NAMALWA (cell line): ENCODE data around the gene MROH8.
A peak's percentile ranks its signal among the peaks of the same experiment; 100 is the strongest.

Experiments
- DNase-seq: peaks from one replicate; pipeline ENCODE4 v3.0.0-alpha.2; 2015; ENCODE audit warnings: low spot score

Gene MROH8

DNA sequence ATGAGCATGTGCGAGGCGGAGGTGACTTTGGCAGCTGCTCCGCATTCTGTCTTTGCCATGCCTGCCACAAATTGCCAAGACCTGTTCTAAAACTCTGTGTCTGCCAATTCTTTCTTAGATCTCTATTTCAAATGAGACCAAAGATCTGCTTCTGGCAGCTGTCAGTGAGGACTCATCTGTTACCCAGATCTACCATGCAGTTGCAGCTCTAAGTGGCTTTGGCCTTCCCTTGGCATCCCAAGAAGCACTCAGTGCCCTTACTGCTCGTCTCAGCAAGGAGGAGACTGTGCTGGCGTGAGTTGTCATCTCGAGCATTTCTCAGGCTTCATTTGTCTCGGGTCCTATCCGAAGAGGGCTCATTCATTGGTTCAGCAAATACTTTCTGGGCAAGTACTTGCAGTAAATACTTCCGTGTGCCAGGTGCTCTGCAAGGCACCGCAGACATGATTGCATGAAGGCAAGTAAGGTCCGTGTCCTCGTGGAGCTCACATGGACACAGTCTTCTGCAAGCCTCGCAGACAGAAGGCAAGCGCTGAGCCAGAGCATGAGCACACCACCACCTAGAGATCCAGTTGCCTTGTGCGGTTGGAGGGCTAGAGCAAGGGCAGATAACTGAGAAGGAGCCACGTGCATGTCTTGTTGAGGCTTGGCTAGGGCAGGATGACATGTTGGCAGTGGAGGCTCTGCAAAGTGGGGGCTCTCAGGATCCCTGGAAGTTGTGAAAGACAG is 19.7 kb upstream of the MROH8 start:
- no peak for DNase-seq

DNA sequence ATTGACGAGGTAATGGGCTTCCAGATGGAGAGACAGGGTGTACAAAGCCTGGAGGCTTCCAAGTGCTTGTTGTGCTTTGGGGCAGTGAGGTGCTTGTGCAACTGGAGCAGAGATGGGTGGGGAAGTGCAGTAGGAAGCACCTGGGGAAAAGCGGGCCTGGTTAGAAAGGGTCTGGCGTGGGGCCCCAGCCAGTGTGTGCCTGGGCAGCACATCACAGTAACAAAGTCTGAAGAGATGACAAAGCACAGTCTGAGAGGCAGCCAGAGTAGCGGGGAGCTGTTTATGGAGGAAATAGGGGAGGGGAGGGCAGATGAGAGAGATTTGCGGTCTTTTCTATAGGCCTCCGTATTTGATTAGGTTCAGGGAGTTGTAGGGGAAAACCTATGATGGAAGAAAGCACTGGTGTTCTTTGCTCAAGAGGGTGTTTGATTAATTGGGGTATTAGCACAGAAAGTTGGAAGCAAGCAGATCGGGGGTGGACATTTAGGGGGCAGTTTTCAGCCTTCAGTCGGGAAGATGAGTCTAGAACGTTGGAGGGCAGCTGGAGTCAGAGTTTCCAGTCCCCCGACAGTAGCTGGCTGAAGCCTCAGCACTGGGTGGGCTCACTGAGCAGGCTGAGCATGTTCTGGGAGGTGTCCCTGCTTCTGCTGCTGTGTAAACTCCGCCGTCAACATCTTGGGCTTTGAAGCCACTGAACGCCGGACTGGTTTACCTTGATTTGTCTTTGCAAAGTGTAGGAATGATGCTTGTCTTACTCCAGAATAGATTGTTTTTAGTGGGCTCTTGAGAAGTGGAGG is 15.5 kb upstream of the MROH8 start:
- no peak for DNase-seq

DNA sequence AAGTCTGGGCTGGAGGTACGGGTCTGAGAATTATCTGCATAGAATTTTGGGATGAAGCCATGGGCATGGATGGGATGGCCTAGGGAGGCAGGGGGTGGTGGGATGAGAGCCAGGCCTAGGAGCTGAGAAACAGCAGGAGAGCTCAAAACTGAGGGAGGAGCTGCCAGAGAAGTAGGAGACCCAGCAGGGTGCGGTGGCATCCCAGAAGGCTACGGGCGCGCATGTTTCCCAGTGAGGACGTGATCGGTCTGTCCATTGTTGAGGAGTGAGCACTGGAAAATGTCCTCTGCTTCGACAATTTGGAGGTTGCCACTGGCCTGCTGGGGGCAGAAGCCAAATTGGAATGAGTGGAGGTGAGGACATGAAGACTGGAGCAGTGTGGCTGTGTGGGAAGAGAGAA is 14.5 kb upstream of the MROH8 start:
- no peak for DNase-seq

DNA sequence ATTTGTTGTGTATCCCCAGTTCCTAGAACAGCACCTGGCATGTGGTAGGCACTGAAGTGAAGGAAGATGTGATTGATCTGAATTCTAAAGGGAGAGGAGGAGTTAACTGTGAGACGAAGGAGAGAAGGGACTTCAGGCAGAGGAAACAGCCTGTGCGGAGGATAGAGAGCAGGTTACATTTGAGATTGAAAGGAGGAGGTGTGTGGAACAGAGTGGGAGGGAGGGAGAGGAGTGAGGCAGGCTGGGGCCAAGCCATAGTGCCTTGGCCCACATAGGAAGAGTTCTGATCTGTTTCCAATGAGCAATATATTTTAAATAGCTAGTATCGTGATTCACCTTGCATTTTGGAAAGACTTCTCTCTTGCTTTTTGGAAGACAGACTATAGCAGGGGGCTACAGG is 13.9 kb upstream of the MROH8 start:
- DNase-seq, result no peak

DNA sequence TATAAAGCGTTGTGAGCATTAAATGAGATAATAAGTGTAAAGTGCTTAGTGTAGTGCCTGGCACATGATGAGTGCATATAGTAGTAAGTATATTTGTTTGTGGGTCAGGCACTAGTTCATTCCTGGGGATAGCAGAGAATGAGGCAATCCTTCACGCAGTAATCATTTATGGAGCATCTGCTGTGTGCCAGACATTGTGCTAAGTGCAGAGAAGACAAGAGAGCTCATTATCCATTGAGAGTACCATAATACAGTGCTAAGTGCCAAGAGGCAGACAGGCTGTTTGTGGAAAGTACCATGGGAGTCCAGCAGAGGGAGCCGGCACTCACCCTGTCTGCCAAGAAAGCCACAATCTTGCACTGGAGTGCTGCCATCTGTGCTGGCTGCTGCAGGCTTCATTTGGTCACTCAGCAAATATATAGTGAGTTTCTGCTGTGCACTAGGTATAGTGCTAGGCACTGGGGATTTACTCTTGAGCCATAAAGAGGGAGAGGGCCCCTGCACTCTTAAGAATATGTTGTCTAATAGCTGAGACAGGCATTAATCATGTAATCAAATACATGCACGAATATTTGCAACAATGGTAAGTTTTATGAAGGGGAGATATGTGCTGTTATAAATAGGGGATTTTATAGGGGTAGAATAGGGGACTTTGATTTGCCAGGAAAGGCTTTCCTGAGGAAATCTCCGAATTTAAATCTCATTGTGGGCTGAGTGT is 12.9 kb upstream of the MROH8 start:
- DNase-seq, result peak; percentile 84

DNA sequence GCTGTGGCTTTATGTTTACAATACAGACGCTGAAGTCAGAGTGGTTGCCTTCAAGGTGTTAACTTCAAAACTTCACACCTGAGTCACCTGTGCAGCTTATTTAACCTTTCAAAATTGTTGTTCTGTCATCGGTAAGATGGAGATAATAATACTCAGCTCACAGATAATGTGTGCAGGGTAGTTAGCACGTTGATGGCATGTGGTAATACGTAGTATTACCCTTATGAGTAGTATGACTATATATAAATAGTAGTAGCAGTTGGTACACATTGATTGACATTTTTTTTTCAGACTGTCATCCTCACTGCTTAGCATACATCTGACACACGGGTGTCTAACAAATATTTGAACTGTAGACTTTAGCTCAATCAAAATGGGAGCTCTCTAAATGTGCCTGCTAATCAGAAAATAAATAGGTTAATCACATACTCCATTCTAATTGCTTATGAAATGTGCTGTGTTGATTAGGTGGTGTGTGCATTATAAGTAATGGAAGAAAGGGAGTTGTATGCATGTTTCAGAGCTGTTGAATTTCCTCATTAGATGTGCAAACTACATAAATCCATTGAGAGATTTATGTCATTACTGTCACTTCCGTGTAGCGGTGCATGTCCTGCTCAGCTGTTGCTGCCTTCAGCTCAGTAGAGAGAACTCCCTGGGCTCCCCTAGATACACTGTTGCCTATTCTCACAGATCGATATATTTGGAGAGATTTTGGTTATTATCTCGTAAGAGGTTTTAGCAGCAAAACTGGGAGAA is 11.2 kb upstream of the MROH8 start:
- no peak for DNase-seq

DNA sequence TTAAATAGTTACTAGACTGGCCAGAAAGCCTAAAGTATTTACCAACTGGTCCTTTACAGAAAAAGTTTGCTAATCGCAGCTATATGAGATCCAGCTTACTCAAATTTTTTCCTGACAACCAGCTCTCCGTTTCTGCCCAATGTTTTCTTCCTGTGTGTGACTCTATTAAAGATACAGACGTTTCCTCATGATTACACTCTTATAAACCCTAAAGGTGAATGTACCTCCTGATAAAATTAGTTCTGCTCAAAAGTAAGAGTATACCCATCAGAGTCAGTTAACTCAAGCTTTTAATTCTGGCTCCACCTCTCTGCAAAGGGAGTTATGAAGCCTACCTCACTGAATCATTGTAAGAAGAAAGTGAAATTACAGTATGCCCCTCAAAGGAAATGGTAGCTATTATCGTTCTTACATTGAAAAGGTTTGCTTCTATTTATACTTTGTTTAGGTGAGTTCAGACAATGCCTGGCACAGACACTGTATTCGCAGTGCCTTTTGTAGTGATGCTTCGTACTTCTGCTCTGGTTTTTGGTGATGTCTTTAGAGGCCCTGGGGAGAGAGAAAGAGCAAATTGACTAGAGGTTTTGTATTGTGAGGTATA is 10.2 kb upstream of the MROH8 start:
- no peak for DNase-seq

DNA sequence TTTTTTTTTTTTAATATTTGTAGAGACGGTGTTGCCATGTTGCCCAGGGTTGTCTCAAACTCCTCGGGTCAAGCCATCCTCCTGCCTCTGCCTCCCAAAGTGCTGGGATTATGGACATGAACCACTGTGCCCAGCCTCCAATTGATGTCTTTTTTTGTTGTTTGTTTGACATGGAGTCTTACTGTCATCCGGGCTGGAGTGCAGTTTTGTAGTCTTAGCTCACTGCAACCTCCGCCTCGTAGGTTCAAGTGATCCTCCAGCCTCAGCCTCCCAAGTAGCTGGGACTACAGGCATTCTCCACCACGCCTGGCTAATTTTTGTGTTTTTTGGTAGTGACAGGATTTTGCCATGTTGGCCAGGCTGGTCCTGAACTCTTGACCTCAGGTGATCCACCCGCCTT is 9.4 kb upstream of the MROH8 start:
- no peak for DNase-seq

DNA sequence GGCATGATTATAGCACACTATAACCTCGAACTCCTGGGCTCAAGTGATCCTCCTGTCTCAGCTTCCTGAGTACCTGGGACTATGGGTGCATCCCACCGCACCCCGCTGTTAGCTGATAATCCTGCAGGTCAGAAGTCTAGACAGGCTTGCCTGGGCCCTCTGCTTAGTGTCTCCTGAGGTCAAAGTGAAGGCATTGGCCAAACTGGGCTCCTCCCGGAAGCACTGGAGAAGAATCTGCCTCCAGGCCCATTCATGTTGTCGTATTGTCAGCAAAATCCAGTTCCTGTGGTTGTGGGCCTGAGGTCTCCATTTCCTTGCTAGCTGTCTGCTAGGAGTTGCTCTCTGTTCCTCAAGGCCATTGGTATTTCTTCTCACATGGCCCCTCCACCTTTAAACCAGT is 6.3 kb upstream of the MROH8 start:
- DNase-seq, result no peak

DNA sequence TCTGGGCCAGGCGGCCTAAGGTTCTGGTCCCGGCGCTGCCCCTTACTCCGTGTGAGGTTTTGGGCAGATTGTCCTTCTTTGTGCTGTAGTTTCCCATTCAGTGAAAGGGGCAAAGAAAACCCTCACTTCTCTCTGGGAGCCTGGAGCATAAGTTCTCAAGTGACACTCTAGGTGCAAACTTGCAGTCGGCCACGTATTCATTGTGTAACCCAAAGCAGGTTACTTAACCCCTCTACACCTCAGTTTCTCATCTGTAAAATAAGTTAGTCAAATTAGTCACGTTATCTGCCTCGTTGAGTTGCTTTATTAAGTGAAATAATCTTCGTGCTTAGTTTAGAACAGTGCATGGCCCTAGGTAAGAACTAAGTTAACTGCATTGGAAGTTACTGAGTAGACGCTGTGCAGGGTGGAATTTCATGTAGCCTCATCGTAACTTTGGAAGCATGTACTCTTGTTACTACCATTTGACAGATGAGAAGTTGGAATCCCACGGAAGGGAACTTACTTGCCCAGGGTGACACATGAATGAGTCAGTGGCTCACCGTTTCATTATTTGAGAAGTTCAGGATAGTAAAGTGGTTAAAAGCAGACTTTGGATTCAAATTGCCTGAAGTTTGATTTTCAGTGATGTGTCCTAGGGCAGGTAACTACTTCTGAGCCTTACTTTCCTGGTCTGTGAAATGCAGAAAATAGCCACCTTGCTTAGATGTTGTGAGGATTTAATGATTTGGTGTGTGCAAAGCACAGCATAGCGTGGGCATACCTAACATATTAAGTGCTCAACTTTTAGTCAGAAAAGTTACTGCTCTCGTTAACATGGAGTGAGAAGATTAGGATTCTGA is 556 bp upstream of the MROH8 start:
- DNase-seq, result peak; percentile 60

DNA sequence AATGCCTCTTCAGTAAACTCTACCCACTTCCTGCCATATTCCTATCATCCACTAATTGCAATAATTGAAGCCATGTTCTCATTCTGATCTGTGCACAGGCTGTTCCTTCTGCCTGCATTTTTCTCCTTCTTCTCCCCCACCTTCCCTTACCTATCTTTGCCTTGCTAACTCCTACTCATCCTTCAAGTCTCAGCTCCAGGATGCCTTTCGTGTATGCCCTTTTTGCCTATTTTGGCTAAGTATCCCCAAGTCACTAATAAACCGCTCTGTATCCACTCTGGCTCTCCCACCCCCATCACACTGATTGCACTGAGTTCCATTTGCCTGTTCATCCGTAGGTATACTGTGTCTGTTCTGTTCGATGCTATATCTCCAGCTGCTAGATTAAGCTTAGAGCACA is 6.5 kb downstream of the MROH8 start:
- DNase-seq, result no peak

DNA sequence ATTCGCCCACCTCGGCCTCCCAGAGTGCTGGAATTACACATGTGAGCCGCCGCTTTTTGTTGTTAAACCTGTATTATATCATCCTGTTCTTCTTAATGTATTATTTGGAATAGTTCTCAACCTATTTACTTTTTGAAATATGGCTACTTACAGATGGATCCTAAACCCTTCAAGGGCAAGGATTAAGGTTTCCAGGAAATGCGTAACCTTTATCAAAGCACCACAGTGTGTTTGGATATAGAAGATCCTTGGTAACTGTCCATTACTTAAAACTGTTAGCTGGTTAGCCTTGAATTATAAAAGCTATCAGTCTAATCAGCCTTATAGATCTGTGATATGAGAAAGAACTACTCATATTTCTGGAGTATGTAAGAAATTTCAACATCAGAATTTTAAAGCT is 12.5 kb downstream of the MROH8 start:
- DNase-seq, result no peak

DNA sequence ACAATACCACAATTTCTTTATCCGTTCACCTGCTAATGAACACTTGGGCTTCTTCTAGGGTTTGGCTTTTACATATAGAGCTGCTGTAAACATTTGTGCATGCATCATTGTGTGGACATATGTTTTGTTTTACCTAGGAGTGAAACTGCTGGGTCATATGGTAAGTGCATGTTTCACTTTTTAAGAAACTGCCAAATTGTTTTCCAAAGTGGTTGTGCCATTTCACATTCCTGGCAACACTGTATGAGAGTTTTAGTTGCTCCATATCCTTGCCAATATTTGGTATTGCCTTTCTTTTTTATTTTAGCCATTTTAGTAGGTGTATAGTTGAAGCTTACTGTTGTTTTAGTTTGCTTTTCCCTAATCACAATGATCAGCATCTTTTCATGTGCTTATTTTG is 14.3 kb downstream of the MROH8 start:
- DNase-seq, result no peak

DNA sequence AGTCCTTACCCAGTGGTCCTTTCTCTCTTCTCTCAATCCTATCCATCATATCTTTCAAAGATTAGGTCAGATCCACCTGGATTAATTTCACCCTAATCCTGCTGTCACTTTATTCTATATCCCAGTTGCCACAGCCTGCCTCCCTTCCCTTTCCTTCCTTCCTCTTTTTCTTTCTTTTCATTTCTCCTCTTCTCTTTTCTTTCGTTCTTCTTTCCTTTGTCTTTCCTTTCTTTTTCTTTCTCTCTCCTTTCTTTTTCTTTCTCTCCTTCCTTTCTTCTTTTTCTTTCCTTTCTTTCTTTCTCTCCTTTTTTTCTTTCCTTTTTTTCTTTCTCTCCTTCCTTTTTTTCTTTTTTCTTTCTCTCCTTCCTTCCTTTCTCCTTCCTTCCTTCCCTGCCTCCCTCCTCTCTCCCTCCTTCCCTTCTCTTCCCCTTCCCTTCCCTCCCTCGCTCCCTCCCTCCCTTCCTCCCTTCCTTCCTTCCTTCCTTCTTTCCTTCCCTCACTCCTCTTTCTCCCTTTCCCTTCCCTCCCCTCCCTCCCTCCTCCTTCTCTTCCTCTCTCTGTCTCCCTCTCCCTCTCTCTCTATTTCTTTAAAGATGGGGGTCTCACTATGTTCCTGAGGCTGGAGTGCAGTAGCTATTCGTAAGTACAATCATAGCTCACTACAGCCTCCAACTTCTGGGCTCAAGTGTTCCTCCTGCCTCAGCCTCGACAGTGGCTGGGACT is 15.4 kb downstream of the MROH8 start:
- no peak for DNase-seq

DNA sequence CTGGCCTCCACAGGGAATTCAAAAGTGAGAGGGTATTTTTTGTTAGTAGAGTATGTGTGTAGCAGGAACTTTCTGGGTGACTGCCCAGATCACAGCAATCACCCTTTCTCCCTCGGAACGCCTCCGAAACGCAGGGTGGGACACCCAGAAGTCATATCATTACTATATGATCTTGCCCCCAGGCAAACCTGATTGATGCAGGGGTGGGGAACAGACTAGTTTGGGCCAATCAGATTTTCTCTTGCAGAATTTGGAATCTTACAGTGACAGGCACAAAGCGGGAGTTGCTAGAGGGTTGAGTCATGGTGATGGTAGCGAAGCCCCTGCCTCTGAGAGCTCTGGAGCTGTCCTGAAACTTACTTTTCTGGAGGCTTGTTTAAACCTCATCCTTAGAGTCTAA is 16.7 kb downstream of the MROH8 start:
- no peak for DNase-seq

DNA sequence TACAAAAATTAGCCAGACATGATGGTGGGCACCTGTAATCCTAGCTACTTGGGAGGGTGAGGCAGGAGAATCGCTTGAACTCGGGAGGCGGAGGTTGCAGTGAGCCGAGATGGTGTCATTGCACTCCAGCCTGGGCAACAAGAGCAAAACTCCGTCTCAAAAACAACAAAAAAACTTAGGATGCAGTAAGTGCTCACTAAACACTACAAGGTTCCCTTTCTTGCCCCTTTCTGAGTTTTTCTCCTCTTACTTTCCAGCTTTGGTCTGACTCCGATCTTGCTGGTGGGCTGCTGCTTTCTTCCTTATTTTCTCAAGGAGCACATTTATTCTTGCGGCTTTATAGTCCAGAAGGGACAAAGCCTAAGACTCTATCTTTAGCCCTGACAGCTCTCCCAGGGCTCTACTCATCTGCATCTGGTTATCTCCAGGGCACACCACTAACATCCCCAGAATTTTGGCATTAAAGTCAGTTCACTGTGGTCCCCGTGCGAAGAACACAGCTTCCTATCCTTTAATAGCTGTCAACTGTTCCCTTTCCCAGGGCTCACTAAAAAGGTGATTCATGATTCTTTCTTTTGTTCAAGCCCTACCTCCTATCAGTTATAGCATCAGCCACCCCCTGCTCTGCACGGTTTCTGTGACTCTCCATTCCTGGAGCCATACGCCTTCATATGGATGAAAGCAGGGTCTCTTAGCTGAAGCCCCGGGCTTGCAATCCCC is 17.4 kb downstream of the MROH8 start:
- DNase-seq, result no peak

DNA sequence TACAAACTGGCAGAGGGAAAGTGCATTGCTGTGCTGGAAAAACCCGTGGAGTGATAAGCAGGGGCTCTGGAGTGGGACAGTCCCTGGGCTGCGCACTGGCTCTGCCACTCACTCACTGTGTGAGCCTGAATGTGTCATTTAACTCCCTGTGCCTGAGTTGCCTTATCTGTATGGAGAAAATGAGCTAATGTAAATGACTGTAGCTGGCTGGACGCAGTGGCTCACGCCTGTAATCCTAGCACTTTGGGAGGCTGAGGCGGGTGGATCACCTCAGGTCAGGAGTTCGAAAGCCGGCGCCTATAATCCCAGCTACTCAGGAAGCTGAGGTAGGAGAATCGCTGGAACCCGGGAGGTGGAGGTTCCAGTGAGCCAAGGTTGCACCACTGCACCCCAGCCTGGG is 18.7 kb downstream of the MROH8 start:
- no peak for DNase-seq

DNA sequence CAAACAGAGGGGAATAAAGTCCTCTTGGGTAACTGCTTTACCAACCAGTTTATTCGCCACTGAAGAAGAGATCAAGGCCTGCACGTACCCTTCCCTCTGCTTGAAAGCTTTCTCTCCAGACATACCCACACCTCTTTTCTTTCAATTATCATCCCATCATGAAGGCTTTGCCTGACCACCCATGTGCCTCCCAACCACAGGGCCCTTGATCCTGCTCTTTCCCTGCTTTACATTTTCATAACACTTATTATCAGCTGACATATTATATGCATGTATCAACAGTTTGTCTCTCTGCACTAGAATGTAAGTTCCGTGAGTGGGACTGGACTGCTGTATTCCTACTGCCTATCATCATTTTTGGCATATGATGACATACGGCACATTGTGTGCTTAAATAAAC is 21.1 kb downstream of the MROH8 start:
- no peak for DNase-seq

DNA sequence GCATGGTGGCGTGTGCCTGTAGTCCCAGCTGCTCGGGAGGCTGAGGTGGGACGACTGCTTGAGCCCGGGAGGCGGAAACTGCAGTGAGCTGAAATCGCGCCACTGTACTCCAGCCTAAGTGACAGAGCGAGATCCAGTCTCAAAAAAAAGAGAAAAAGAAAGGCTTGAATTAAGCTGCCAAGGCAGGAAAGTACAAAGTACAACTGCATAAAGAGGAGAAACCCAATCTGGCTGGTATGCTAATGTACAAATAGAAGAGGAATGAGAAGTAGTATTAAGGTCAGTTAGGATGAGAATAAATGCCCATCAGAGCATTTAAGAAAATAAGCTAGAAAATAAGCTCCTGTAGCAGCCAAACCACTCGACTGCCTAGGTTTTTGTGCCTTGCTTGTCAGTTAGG is 23.4 kb downstream of the MROH8 start:
- DNase-seq, result no peak
